Cortex of kidney (tissue), 1 donor: ENCODE data around the gene ENAH.

Experiments
- DNase-seq: peaks from one replicate; lab custom pipeline; 2025; lab: John Stamatoyannopoulos, UW

The ENAH gene

GRCh38 chr1:225556694-225557093 is 96.2 kb downstream of the ENAH start:
- DNase-seq, result no peak

DNA sequence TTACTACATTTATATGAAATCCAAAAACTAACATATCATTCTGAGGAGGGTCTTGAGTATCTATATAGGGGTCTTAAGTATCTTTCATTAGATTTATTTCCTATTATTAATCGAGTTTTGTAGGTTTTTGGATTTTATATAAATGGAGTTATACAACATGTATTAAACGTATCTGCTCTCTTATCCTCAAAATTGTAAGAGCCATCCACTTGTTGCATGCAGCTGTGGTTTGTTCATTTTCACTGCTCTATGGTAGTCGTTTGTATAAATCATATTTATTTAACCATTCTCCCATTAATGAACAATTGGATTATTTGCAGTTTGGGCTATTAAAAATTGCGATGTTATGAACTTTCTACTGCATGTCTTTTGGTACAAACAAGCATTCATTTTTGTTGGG is 97.1 kb downstream of the ENAH start:
- no peak for DNase-seq

DNA sequence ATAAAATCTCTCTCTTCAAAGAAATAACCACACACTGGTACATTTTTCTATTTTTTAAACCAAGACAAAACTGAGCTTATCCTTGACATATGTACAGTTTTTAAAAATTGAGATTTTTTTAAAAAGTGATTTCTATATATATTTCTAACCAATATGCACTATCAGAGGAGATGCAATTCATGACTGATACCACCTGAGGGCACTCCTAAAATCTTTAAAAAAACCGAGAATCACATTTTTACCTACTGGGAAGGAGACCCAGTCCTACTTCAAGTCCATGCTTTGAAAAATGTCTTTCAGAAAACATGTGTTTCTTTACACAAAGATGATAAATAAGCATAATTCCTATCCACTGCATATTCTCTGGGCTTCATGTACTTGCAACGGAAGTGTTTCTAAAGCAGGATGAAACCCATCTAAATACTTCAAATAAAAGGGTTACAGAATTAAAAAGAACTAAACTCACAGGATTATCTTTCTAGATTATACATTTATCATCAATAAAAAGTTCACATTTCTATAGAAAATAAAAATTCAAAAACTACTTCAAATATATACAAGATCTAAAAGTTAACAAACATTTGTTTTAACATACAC is 98.6 kb downstream of the ENAH start:
- no peak for DNase-seq

- no peak for DNase-seq
Measured at GRCh38 chr1:225549821-225550220, 103.1 kb downstream of the ENAH start.

- no peak for DNase-seq
Measured at GRCh38 chr1:225548140-225548857, 104.6 kb downstream of the ENAH start.

- no peak for DNase-seq
Measured at GRCh38 chr1:225545649-225546048, 107.3 kb downstream of the ENAH start.

GRCh38 chr1:225544924-225545323 is 108.0 kb downstream of the ENAH start:
- DNase-seq, result no peak

- DNase-seq, result no peak
Measured at GRCh38 chr1:225544263-225544662, 108.7 kb downstream of the ENAH start.

GRCh38 chr1:225543350-225543749 is 109.6 kb downstream of the ENAH start:
- no peak for DNase-seq

DNA sequence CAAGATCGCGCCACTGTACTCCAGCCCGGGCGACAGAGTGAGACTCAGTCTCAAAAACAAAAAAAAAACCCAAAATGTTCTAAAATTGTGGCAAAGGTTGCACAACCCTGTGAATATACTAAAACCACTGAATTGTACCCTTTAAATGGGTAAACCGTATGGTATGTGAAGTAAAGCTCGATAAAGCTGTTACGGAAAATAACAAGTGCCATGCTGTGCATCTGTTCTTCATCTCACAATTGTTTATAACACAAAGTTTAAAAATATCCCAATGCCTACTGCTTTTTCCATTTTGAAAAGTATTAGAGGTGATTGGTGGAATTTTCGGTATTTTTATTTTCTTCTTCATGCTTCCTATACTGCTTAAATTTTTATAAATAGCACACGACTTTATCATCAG is 111.5 kb downstream of the ENAH start:
- DNase-seq, result no peak

GRCh38 chr1:225539575-225539974 is 113.3 kb downstream of the ENAH start:
- no peak for DNase-seq

DNA sequence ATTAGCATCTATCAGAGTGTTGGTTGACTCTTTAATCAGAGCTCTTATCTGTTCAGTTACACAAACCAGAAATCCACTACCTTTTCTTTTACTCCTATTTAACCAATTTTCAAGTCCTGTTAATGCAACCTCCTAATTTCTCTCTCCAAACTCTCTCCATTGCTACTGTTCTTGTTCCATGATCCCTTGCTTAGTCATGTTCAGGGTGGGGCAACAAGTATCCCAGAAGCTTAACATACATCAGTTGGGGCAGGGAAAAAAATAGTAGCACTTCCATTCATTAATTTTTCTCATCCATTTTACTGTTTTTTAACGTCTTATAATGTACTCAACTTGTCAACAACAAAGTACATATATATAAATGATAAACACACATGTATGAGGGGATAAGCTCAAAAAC is 113.9 kb downstream of the ENAH start:
- DNase-seq, result no peak

DNA sequence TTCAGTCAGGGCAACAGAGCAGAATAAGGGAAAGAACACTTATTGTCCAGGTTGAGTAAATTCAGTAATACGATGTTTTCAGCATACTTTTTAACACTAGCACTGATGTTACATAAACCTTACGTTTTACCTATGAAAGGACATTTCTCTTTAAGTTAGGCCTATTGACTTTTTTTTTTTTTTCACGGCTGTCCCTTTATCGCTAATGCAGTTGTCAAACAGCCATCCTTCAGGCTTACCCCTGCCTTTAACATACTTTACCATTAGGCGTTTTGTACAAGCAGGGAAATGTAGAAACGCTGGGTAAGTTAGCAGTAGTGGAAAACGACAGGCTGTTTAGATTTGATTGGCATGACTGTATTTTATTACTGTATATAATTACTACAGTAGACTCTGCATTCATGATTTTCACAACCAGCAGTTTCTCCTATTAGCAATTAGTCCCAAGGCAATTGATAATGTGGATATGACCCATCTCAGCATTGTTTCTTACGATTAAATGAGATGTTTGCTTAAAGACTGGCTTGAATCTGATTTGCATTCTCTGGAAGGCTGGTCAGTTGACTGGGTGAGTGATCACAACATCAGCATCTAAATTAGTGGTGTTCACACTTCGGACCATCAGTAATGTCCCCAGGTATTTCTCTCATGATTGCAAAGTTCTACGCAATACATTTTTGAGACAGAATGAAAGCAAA is 115.2 kb downstream of the ENAH start:
- no peak for DNase-seq

DNA sequence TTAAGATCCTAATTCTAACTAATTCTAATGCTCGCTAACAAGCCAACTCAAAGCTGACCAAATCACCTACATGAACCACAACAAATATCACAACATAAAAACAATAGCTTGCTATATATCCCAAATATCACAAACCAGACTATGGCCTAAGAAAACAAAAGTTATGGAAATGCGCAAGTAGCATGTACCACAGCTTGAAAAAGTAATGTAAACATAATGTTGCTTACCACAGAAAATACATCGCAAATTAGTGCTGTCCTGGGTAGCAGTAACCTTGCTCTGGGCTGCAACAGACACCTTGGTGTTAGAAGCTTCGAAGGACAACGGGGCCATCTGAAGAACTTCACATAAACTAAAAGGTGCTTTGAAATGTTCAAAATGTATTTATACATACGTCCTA is 117.6 kb downstream of the ENAH start:
- DNase-seq, result no peak

- DNase-seq, result no peak
Measured at GRCh38 chr1:225534772-225535171, 118.2 kb downstream of the ENAH start.

- DNase-seq, result no peak
Measured at GRCh38 chr1:225534135-225534534, 118.8 kb downstream of the ENAH start.

DNA sequence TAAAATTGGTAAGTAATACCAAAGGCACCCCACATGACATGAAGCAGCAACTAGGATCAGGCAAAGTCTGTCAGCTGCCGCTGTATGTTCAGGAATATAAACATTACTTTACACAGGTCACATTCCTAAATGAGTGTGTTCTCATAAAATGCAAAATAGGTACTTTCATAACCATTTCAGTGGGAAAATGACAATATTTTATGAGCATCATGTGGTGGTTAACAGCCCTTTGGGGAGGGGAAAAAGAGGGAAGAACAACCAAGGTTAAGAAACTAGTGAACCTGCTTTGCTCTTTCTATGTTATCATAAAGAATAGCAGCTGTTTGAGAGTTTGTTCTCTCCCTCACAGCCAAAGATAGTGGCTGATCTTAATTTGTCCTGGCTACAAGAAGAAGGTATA is 119.7 kb downstream of the ENAH start:
- DNase-seq, result no peak

DNA sequence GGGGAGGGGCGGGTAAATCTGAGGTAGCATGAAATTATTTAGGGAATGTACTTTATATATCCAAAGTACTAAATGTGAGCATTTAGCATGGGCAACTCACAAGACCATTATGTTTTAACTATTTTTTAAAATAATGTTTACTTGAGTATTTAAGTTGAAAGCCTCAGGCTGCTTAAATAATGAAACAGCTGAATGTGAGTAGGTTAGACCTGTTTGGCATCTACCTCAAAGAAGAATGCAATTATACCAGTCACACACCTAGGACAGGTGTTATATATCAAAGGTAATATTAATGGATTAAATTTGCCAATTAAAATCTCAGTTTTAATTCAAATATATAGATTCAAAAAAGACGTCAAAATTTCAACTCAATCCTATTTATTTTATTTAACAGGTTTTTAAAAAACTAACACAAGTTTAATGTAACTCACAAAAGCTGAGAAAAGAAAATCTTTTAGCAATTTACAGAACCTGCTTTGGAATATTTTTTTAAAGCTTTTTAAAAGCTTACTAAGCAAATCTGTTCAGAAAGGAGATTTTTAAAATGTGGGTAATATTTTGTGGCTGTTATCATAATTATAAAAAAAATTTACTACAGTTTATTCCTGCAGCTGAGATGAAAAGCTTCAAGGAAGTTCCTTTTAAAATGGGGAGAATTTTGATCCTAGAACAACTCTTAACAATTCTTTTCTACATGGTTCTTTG is 120.5 kb downstream of the ENAH start:
- no peak for DNase-seq

DNA sequence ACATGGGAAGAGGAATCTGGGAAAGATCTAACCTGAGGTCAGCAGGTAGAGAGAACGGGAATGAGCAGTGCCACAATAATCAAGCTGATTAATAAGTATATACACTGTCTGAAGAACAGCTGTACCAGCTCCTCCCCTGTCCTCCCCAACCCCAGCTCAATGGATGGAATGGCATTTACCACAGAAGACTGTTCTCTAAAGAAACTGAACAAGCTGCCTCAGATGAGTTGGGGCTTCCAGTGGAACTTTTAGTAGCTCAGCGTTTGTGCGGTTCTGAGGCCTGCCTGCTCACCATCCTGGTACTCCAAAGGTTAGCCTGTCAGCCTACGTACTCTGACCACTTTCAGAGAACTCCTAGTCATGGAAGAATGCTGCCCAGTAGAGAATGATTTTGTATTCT is 123.2 kb downstream of the ENAH start:
- no peak for DNase-seq

- no peak for DNase-seq
Measured at GRCh38 chr1:225527575-225527974, 125.3 kb downstream of the ENAH start.

GRCh38 chr1:225526878-225527277 is 126.0 kb downstream of the ENAH start:
- DNase-seq, result no peak

DNA sequence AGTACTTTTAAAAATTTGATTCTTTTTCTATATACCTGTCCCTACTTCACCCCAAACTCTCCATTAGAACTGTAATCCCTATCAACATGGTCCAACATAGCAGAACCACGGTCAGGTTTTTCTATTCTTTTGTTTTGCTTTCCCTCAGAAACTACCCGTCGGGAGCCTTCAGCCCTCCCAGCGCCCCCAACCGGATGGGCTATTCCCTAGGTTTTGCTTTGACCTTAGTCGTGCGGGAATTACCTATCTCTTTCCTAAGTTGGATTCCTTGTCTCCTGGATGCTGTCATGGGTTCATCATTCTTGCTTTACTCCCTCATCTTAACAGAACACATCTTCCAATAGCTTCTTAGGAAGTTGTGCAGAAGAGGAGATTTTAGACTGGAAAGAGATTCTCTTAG is 127.5 kb downstream of the ENAH start:
- DNase-seq, result no peak

GRCh38 chr1:225524570-225524969 is 128.4 kb downstream of the ENAH start:
- no peak for DNase-seq
